Panc1 (cell line): ENCODE results near the gene TTPAL. TPM values are rescaled to one million over a fixed set of nuclear protein-coding genes. Genes with fewer than 3 reads are reported as not detected.

Source experiments
- ATAC-seq: fragments of 200-7000 bp; cut with Tn5 transposase; 2 replicates; pipeline ENCODE4 v1.9.1; 2020; ENCODE audit warnings: mild to moderate bottlenecking, moderate library complexity
- BruUV-seq: library from RNA; stranded (reverse); fragments of 400-500 nt; replicated peaks from 2 replicates; lab custom pipeline; 2021; lab: Mats Ljungman, UMichigan
- CTCF ChIA-PET: fragments of 300-600 bp; sonication (Branson Sonifier 250); formaldehyde crosslinking; loops from one replicate; lab custom pipeline; 2022; ENCODE audit warnings: antibody characterized with exemption; lab: Charles Lee
- POLR2A ChIA-PET: fragments of 300-600 bp; sonication (Branson Sonifier 250); formaldehyde crosslinking; loops from one replicate; lab custom pipeline; 2022; ENCODE audit warnings: antibody characterized with exemption; lab: Charles Lee
- DNase-seq: peaks from one replicate; pipeline ENCODE4 v3.0.0-alpha.2; 2010; ENCODE audit warnings: low read depth, low spot score
- H3K27ac ChIP-seq: 2 replicates; pipeline ENCODE4 v1.5.1; 2011; ENCODE audit warnings: mild to moderate bottlenecking, low read length, inconsistent platforms
- H3K27me3 ChIP-seq: fragments of 200-500 bp; sonication (Bioruptor generic); 2 replicates; pipeline ENCODE4 v1.6.0; 2014; ENCODE audit warnings: low read length, inconsistent platforms; ENCODE audit not compliant: control insufficient read depth, insufficient read depth
- H3K36me3 ChIP-seq: fragments of 200-500 bp; sonication (Bioruptor generic); 2 replicates; pipeline ENCODE4 v1.5.1; 2014; ENCODE audit warnings: inconsistent platforms, mild to moderate bottlenecking, low read length, moderate library complexity; ENCODE audit not compliant: control insufficient read depth, insufficient read depth
- H3K4me1 ChIP-seq: 2 replicates; pipeline ENCODE4 v1.5.1; 2011; ENCODE audit warnings: inconsistent platforms, mild to moderate bottlenecking, low read length, moderate library complexity; ENCODE audit not compliant: control insufficient read depth, insufficient read depth
- H3K4me3 ChIP-seq, 2 experiments: 2 replicates each; pipeline ENCODE4 v1.5.1; 2011 to 2012; ENCODE audit warnings: low read depth in 2 of 2, low read length in 2 of 2, mild to moderate bottlenecking in 2 of 2, inconsistent platforms in 1 of 2, moderate library complexity in 1 of 2
- H3K9me3 ChIP-seq: fragments of 200-500 bp; sonication (Bioruptor generic); 2 replicates; pipeline ENCODE4 v1.5.1; 2014; ENCODE audit warnings: low read depth, mild to moderate bottlenecking, inconsistent platforms, low read length, moderate library complexity; ENCODE audit not compliant: control insufficient read depth, insufficient read depth
- POLR2AphosphoS5 ChIP-seq: IDR thresholded peaks from 2 replicates; pipeline ENCODE4 v1.6.1; 2012; ENCODE audit warnings: mild to moderate bottlenecking, low read depth, low read length, moderate library complexity
- SIN3A ChIP-seq: IDR thresholded peaks from 2 replicates; pipeline ENCODE4 v1.6.1; 2012; ENCODE audit warnings: low read depth, mild to moderate bottlenecking, low read length, moderate library complexity, borderline replicate concordance; ENCODE audit not compliant: insufficient read depth
- TCF7L2 ChIP-seq: IDR thresholded peaks from 2 replicates; pipeline ENCODE4 v1.6.1; 2011; ENCODE audit warnings: mild to moderate bottlenecking, low read depth, low read length, inconsistent platforms
- in situ Hi-C: cut with HindIII; loops from 2 replicates; pipeline ENCODE4 v1.10.0; 2016; ENCODE audit warnings: low sequenced_read_pairs, low pct_unique_long_range_greater_than_20kb
- intact Hi-C: fragments of 100-400 bp; cut with micrococcal nuclease; formaldehyde crosslinking; loops from one replicate; pipeline ENCODE4 v1.10.0; 2022; ENCODE audit not compliant: unreplicated experiment
- total RNA-seq: library from RNA; stranded (reverse); gene quantifications from one replicate; pipeline ENCODE4 v1.2.1, GENCODE V29; 2021; ENCODE audit not compliant: unreplicated experiment
- TF ChIP-seq, protein P1 (sequence below), 2 experiments: IDR thresholded peaks; 2 replicates each; pipeline ENCODE4 v1.6.1; 2011 to 2012; ENCODE audit warnings: low read depth in 2 of 2, control low read depth in 1 of 2, low read length in 1 of 2, mild to moderate bottlenecking in 1 of 2, moderate library complexity in 1 of 2; ENCODE audit not compliant: insufficient read depth in 1 of 2
- TF ChIP-seq, protein P2 (sequence below): fragments of 450-650 bp; IDR thresholded peaks from 2 replicates; pipeline ENCODE4 v1.5.1; 2017; ENCODE audit warnings: mild to moderate bottlenecking

The TTPAL gene
- total RNA-seq, 1 experiment from 2014 or later, result 37.4 TPM

DNA sequence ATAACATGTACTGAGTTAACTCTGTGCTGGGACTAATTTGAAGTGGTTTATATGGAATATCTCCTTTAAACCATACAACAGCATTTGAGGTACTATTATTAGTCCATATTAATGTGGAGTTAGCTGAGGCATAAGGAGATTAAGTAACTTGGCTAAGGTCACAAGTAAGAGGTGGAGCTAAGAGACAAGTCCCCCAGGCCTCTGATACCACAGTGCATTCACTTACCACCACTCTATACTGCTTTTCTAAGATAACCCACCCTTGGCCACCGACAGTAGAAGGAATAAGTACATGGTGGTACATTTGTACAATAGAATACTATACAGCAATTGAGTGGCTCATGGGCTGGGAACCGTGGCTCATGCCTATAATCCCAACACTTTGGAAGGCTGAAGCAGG, 16.4 kb upstream of the TTPAL start:
- Histone ChIP-seq H3K27me3 (no peaks in the 10 kb centered on the region), H3K4me1 (no peaks in the 10 kb centered on the region), H3K27ac (no peak overlapping the region), H3K4me3 (no peak overlapping the region), H3K36me3 (no peaks in the 10 kb centered on the region), H3K9me3 (no peaks in the 10 kb centered on the region)
- in situ Hi-C loops, result no loop called here
- POLR2A ChIA-PET, result no interaction called here
- CTCF ChIA-PET, result no interaction called here
- DNase-seq (no peak), ATAC-seq (no peak)
- TF ChIP-seq, protein P1, sequence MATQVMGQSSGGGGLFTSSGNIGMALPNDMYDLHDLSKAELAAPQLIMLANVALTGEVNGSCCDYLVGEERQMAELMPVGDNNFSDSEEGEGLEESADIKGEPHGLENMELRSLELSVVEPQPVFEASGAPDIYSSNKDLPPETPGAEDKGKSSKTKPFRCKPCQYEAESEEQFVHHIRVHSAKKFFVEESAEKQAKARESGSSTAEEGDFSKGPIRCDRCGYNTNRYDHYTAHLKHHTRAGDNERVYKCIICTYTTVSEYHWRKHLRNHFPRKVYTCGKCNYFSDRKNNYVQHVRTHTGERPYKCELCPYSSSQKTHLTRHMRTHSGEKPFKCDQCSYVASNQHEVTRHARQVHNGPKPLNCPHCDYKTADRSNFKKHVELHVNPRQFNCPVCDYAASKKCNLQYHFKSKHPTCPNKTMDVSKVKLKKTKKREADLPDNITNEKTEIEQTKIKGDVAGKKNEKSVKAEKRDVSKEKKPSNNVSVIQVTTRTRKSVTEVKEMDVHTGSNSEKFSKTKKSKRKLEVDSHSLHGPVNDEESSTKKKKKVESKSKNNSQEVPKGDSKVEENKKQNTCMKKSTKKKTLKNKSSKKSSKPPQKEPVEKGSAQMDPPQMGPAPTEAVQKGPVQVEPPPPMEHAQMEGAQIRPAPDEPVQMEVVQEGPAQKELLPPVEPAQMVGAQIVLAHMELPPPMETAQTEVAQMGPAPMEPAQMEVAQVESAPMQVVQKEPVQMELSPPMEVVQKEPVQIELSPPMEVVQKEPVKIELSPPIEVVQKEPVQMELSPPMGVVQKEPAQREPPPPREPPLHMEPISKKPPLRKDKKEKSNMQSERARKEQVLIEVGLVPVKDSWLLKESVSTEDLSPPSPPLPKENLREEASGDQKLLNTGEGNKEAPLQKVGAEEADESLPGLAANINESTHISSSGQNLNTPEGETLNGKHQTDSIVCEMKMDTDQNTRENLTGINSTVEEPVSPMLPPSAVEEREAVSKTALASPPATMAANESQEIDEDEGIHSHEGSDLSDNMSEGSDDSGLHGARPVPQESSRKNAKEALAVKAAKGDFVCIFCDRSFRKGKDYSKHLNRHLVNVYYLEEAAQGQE (IDR thresholded peaks at IDR 0.05; ENCODE audit: insufficient read depth in 1 of 2, low read depth in 2 of 2, low read length in 1 of 2), result no peak
- no peak for TF ChIP-seq TCF7L2
- no peak for TF ChIP-seq POLR2AphosphoS5
- TF ChIP-seq, protein P2, sequence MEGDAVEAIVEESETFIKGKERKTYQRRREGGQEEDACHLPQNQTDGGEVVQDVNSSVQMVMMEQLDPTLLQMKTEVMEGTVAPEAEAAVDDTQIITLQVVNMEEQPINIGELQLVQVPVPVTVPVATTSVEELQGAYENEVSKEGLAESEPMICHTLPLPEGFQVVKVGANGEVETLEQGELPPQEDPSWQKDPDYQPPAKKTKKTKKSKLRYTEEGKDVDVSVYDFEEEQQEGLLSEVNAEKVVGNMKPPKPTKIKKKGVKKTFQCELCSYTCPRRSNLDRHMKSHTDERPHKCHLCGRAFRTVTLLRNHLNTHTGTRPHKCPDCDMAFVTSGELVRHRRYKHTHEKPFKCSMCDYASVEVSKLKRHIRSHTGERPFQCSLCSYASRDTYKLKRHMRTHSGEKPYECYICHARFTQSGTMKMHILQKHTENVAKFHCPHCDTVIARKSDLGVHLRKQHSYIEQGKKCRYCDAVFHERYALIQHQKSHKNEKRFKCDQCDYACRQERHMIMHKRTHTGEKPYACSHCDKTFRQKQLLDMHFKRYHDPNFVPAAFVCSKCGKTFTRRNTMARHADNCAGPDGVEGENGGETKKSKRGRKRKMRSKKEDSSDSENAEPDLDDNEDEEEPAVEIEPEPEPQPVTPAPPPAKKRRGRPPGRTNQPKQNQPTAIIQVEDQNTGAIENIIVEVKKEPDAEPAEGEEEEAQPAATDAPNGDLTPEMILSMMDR, result no peak
- TF ChIP-seq SIN3A, result no peak
- intact Hi-C loops, result loop anchor here (5.0 kb wide), 1 partner anchor 242 kb away; no protein-coding TSS in a partner anchor
- BruUV-seq, result no TSS peak

DNA sequence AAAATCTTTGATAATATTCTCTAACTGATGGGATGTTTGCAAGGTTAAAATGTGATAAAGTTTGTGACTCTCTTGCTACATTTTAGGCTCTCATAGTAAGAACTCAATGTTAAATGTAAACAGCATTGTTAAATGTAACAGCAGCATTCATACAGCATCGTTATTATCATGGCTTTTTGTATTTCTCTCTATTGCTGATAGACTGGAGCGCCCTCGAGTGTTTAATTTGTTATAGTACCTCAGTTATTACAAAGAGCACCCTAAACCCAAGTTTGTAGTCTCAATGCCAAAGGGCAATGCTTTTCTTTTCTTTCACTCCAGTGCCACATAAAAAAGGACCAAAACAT, 14.9 kb upstream of the TTPAL start:
- Histone ChIP-seq H3K4me3 (no peak overlapping the region), H3K4me1 (no peaks in the 10 kb centered on the region), H3K27me3 (no peaks in the 10 kb centered on the region), H3K36me3 (no peaks in the 10 kb centered on the region), H3K9me3 (no peaks in the 10 kb centered on the region), H3K27ac (no peak overlapping the region)
- in situ Hi-C loops (loop anchor here (10.0 kb wide), 1 partner anchor 76 kb away; no protein-coding TSS in a partner anchor), intact Hi-C loops (loop anchor here (1.0 to 10.0 kb wide), 2 partner anchors 72 to 146 kb away; partner anchors contain the start of gene FITM2)
- POLR2A ChIA-PET, result no interaction called here
- TF ChIP-seq, protein P1 (IDR thresholded peaks at IDR 0.05; ENCODE audit: insufficient read depth in 1 of 2, low read depth in 2 of 2, low read length in 1 of 2), result no peak
- TF ChIP-seq, protein P2, result peak; percentile 78; the same call in 1 of the 2 replicates
- CTCF ChIA-PET, result interaction anchor here (0.5 to 1.2 kb wide), 3 partner anchors 30 to 244 kb away, joined by 3 to 4 read pairs (median 3); no protein-coding TSS in a partner anchor
- DNase-seq (no peak), ATAC-seq (peak; percentile 78)
- no TSS peak for BruUV-seq
